Embryonic facial prominence (tissue), 1 donor: ENCODE data around the gene GIMAP2.

Experiments used
- DNase-seq: peaks from one replicate; pipeline ENCODE4 v3.0.0-alpha.2; 2016; ENCODE audit errors: extremely low spot score

The GIMAP2 gene

DNA sequence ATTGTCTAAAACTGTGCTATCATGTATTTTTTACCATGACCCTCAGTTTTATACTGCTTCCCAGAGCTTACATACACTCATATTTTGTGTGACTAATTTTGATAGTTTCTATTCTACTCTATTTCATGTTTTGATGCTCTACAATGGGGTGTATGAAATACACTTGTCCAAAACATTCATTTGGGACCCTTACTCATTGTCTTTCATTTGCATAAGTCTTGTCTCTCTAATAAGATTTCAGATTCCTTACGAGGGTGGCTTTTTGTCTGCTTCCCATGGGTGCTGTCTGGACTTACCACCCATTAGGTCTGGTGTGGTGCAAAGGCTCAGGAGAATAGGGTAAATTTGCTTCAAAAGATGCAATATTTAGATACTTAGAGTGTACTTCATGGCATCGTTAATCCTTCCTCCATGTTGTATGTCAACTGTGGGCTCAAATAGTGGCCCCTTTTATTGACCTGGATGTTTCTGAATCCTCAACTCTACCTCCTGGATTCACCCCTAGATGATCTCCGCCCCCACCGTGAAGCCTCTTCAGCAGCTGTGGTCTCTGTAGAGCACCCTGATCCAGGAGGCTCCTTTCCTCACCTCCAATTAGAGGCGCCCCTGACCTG, 48.1 kb downstream of the GIMAP2 start:
- no peak for DNase-seq

DNA sequence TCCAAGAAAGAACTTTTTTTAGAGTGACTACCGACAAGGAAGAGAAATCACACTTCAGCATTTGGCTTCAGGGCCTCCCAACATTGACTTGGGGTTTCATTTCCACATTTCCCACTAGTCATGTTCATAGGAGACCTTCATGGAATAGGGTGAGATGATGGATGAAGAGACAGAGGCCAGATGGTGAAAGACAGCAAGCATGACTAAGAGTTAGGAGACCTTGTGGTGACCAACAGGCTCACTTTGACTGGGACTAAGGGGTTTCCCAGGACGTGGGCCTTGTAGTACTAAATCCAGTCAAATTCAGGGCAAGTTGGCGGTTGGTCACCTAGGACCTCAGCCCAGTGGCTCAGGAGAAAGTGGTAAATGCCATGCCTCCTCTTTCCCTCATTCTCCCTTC, 48.7 kb downstream of the GIMAP2 start:
- no peak for DNase-seq

- DNase-seq: no peak
Observed at GRCh38 chr7:150735596-150736358, 50.3 kb downstream of the GIMAP2 start.

DNA sequence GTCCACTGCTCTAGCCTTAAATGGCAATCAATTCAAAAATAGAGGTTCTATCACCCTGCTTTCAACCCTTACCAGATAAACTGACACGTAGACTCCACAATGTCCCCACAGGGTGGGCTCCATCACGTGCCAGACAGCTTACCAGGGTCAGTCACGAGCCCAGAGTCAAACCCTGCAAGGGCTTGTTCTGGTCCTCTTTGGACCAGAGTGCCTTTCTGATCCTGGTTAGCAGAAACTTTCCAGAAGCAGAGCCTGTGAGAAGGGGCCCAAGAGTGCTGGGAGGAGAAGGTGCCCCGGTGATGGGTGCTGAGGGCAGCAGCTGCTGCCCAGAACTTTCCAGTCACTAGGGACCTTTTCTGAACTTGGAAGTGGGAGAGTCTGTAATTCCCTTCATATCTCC, 51.4 kb downstream of the GIMAP2 start:
- no peak for DNase-seq

- DNase-seq: no peak
Observed at GRCh38 chr7:150737265-150738055, 52.0 kb downstream of the GIMAP2 start, which contains the start of gene GIMAP5. TSS of gene GIMAP5 (plus strand) at chr7:150737418. CDS start at chr7:150740885, 3,467 bp downstream.

GRCh38 chr7:150738092-150738491, 52.6 kb downstream of the GIMAP2 start:
- DNase-seq: no peak

DNA sequence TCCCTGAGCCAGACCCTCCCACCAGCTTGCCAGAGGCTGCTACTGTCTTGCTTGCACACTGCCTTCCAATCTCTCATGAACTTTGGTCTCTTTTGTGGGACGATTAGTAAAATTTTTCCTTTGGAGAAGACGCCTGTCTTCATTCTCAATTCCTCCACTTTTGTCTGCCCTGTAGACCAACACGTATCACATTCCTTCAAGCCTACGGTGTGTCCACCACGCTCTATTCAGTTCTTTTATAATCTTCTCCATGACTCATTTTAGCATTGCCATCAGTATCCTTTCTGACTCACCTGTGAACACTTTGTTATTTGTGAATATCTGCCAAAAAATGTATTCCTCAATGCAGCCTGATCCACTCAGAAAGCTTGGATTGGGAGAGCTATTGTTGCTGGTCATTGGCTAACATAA, 53.1 kb downstream of the GIMAP2 start:
- no peak for DNase-seq

DNA sequence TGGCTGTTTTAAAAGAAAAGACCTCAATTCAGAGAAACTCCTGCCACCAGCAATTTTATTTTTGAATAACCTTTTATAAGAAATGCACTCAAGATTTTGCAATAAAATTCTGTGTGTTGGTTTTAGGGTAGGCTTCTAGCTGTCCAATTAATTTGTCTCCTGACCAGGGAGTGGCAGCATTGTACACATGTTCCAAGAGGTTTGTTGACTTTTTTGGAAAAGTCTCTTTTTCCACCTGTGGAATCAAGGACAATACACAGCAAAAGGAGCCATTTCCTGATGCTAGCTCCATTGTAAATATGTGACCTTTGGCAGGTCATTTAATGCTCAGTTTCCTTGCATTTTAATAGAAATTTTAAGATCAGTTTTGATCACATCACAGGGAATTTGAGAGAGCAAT, 53.5 kb downstream of the GIMAP2 start:
- DNase-seq: no peak

- no peak for DNase-seq
Observed at GRCh38 chr7:150740053-150740452, 54.5 kb downstream of the GIMAP2 start.

DNA sequence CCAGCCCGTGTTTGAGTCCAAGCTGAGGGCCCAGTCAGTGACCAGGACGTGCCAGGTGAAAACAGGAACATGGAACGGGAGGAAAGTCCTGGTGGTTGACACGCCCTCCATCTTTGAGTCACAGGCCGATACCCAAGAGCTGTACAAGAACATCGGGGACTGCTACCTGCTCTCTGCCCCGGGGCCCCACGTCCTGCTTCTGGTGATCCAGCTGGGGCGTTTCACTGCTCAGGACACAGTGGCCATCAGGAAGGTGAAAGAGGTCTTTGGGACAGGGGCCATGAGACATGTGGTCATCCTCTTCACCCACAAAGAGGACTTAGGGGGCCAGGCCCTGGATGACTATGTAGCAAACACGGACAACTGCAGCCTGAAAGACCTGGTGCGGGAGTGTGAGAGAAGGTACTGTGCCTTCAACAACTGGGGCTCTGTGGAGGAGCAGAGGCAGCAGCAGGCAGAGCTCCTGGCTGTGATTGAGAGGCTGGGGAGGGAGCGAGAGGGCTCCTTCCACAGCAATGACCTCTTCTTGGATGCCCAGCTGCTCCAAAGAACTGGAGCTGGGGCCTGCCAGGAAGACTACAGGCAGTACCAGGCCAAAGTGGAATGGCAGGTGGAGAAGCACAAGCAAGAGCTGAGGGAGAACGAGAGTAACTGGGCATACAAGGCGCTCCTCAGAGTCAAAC, 56.9 kb downstream of the GIMAP2 start:
- DNase-seq: no peak
